GM19372 (cell line): ENCODE measurements around the gene PRDM8.

Experiments used
- ATAC-seq: cut with Tn5 transposase; IDR thresholded peaks from one replicate; pipeline ENCODE4 v1.9.1; 2021; ENCODE audit warnings: mild to moderate bottlenecking, low read depth, moderate library complexity; ENCODE audit not compliant: unreplicated experiment

The PRDM8 gene

DNA sequence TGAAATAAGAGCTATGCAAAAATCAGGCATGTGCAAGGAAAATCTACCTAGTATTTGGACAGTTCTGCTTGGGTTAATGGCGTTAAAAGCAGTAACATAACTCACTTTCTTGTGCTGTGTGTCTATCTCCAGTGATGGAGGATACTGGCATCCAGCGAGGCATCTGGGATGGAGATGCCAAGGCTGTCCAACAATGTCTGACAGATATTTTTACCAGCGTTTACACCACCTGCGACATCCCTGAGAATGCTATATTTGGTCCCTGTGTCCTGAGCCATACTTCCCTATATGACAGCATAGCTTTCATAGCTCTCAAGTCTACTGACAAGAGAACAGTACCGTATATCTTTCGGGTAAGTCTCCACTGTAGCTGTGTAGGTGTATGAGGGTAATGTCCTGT lies 2.6 kb downstream of the PRDM8 start:
- ATAC-seq, result no peak

- ATAC-seq, result peak; percentile 3
Observed at GRCh38 chr4:80201252-80202151, 4.2 kb downstream of the PRDM8 start.

GRCh38 chr4:80202190-80202711 lies 4.9 kb downstream of the PRDM8 start:
- peak; percentile 66 for ATAC-seq

DNA sequence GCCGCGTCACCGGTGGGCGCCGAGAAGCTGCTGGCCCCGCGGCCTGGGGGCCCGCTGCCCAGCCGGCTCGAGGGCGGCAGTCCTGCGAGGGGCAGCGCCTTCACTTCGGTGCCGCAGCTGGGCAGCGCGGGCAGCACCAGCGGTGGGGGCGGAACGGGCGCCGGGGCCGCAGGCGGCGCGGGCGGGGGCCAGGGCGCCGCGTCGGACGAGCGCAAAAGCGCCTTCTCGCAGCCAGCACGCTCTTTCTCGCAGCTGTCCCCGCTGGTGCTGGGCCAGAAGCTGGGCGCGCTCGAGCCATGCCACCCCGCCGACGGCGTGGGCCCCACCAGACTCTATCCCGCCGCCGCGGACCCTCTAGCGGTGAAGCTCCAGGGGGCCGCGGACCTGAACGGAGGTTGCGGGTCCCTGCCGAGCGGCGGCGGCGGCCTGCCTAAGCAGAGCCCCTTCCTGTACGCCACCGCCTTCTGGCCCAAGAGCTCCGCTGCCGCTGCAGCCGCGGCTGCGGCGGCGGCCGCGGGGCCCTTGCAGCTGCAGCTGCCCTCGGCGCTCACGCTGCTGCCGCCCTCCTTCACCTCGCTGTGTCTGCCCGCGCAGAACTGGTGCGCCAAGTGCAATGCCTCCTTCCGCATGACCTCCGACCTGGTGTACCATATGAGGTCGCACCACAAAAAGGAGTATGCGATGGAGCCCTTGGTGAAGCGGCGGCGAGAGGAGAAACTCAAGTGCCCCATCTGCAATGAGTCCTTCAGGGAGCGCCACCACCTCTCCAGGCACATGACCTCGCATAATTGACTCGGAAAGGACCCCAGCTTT lies 5.6 kb downstream of the PRDM8 start:
- peak; percentile 58 for ATAC-seq

GRCh38 chr4:80204433-80205011 lies 7.2 kb downstream of the PRDM8 start:
- no peak for ATAC-seq

- ATAC-seq, result no peak
Observed at GRCh38 chr4:80206111-80206510, 8.8 kb downstream of the PRDM8 start.

- no peak for ATAC-seq
Observed at GRCh38 chr4:80206521-80207171, 9.3 kb downstream of the PRDM8 start.

DNA sequence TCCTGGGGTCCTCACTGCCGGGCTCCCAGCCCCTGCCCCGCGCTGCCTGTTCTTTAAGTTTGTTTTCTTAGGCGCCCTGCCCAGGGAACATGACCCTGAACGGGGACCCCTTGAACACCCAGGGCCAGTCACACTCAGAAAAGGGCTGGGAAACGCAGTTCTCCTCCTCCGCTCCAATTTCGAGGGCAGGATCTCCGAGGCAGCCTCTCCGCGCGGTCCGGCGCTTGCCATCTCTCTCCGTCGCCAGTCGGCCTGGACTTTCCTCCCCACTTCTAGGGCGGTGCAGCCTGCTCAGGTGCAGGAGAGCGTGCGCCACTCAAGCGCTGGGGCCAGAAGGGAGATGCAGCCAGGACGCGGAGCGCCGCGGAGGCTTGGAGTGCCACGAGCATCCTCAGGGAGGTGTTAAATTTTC lies 9.9 kb downstream of the PRDM8 start:
- ATAC-seq, result no peak

DNA sequence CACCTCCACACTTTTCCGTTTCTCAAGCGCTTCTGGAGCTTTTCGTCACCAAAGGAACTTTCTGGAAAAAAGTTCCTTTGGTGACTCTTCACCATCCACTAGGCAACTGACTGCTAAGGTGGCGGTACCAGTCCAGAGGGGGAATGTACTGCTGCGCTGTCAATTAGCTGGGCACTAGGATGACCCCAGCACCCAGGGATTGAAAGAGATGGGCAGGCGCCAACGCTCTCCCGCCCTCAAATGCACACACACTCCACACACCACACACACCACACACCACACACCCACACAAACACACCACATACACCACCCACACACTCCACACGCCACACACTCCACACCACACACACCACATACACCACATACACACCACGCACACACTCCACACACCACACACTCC lies 10.4 kb downstream of the PRDM8 start:
- ATAC-seq, result no peak

DNA sequence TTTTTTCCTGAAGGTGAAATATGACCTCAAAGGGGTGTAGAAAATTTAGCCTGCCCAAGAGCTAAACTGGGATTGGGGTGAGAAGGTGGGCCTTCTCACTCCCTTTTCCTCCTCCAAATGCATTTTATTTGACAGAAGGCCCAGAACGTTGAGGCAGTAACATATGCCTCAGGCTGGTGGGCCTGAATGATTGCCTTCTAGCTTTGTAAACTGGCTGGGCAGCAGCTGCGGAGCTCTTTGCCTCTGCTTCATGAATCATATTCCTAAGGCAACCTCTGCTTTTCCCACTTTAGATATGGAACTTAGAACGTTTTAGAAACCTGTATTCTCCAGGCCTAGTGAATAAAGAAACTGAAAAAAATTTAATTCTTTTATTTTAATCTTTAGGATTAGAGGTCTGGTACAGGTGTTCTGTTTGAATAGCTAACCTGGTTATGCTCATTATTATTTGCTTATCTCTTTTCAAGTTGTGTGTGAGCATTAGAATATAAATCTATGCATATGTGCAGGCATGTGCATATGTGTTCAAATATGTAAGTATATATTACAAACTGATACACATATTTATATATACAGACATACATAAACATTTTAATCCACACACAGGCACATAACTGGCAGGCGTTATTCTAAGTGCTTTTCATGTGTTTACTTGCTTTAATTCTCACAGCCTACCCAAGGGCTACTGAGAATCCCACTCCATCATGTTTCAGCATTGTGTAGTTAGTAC lies 11.5 kb downstream of the PRDM8 start:
- ATAC-seq, result no peak

GRCh38 chr4:80209340-80209701 lies 12.0 kb downstream of the PRDM8 start:
- ATAC-seq, result no peak

DNA sequence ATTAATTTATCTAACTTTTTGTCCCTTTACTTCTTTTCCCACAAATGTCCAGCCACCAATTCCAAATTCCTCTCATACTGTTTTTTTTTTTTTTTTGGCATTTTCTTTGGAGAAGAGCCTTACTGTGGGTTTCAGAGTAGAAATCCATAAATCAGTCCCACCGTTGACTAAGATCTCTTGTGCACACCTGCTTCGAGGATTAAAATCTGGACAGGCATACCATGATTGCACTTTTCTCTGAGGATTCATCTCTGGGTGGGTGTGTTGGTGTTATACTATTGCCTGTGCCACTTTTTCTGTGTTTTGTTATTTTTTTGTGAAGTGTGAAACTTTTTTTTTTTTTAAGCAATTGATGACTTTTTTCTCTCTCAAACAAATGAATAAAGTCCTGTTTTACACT lies 13.2 kb downstream of the PRDM8 start:
- no peak for ATAC-seq

GRCh38 chr4:80213117-80213815 lies 16.0 kb downstream of the PRDM8 start:
- no peak for ATAC-seq

- no peak for ATAC-seq
Observed at GRCh38 chr4:80215449-80216052, 18.2 kb downstream of the PRDM8 start.

GRCh38 chr4:80216100-80216761 lies 18.9 kb downstream of the PRDM8 start:
- ATAC-seq, result no peak

- ATAC-seq, result no peak
Observed at GRCh38 chr4:80219301-80220025, 22.2 kb downstream of the PRDM8 start.

- no peak for ATAC-seq
Observed at GRCh38 chr4:80220711-80221110, 23.4 kb downstream of the PRDM8 start.

- ATAC-seq, result no peak
Observed at GRCh38 chr4:80221161-80221560, 23.9 kb downstream of the PRDM8 start.
